H1 (cell line): Measurements from ENCODE around the gene PANK3. TPM values are rescaled to one million over a fixed set of nuclear protein-coding genes. Genes with fewer than 3 reads are reported as not detected.

Source experiments
- CHD7 ChIP-seq: fragments of 300-600 bp; sonication (generic); IDR thresholded peaks from 2 replicates; pipeline ENCODE4 v1.7.1; 2012; ENCODE audit warnings: low read length, moderate library complexity, mild to moderate bottlenecking, inconsistent platforms; ENCODE audit not compliant: insufficient replicate concordance
- E2F6 ChIP-seq: IDR thresholded peaks from 2 replicates; pipeline ENCODE4 v1.6.1; 2012; ENCODE audit warnings: inconsistent platforms
- EP300 ChIP-seq, 2 experiments: IDR thresholded peaks; 1 replicate in 1 of 2; 2 replicates in 1 of 2; pipeline ENCODE4 v1.6.1; 2011 to 2012; ENCODE audit warnings: low read depth in 2 of 2, low read length in 2 of 2, mild to moderate bottlenecking in 2 of 2, borderline replicate concordance in 1 of 2, inconsistent platforms in 1 of 2, moderate library complexity in 1 of 2
- EZH2 ChIP-seq: fragments of 200-600 bp; sonication (generic); IDR thresholded peaks from 2 replicates; pipeline ENCODE4 v1.7.1; 2012; ENCODE audit warnings: low read depth, mild to moderate bottlenecking, moderate library complexity, low read length, inconsistent platforms; ENCODE audit not compliant: severe bottlenecking
- SIX5 ChIP-seq: IDR thresholded peaks from 2 replicates; pipeline ENCODE4 v1.6.1; 2011; ENCODE audit warnings: mild to moderate bottlenecking, low read depth, low read length
- USF2 ChIP-seq: IDR thresholded peaks from 2 replicates; pipeline ENCODE4 v1.6.1; 2011; ENCODE audit warnings: low read length, improper control_type of control experiment
- polyA plus RNA-seq, 7 experiments: library from polyadenylated mRNA; depleted of rRNA in 3 of 7; stranded (reverse) in 5 of 7; unstranded in 2 of 7; fragments of >200 nt in 5 of 7; fragments of 200-250 nt in 2 of 7; gene quantifications; 1 replicate in 5 of 7; 2 replicates in 1 of 7; 4 replicates in 1 of 7; pipeline versions ENCODE4 v1.2.1 to v1.2.3, GENCODE V29; 2011 to 2013; ENCODE audit warnings: missing spikeins in 2 of 7, mixed read lengths in 2 of 7
- total RNA-seq: library from RNA; stranded (reverse); fragmentation: NEBNext Ultra II Directional; extraction: Animal tissue kit (Norgen Biotek cat#: 25700); gene quantifications from 2 replicates; pipeline ENCODE4 v1.2.1, GENCODE V29; 2021

The PANK3 gene
- total and polyA plus RNA-seq, 2 of the 8 experiments (the other 6 are each of a cell fraction or from before 2014, with no cell fraction given) = 8.6 to 101 TPM

- TF ChIP-seq CHD7 (no peak), USF2 (no peak), SIX5 (no peak), E2F6 (peak; percentile 96), EZH2 (no peak), EP300 (IDR thresholded peaks at IDR 0.05; ENCODE audit: borderline replicate concordance in 1 of 2, low read depth in 2 of 2, low read length in 2 of 2) (no peak)
Measured at GRCh38 chr5:168528521-168529373, 50.4 kb downstream of the PANK3 start, which contains the start of gene FBLL1 (continued).
